ENCODE measurements around the gene RAD9A.

The RAD9A gene

DNA sequence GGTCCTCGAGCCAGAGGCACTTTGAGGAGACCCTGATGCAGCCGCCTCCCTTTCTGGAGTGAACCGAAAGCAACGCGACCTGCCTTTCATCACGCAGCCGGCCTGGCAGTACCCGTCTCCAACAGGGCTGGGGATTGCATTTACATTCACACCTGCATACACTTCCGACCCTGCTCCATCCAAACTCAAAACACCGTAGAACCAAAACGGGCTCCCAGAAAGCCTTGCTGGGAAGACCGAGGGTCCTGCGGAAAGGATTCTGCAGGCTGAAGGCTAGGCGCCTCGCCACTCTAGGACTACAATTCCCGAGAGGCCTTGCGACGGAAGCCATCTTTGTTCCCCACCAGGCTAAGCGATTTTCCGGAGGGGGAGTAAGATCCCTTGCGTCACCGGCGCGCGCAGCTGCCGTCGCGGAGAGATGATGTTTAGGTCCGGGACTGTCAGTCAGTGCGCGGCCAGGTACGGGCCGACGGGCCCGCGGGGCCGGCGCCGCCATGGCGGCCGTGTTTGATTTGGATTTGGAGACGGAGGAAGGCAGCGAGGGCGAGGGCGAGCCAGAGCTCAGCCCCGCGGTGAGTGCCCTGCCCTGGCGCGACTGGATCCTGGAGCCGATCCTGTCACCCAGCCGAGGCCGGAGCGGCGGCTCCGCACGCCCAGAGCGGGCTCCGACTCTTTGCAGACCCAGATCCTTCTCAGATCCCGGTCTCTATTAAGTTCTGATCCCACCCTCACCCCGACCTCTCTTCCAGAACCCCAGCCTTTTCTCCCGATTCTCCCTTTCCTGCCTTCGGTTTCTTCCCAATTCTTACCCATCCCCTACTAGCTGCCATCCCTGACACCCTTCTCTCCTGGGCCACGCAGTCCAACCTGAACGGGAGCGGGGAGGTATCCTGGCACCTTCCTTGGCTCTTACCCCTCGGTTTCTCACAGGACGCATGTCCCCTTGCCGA is 36.5 kb downstream of the RAD9A start, which contains the start of gene RPS6KB2:
Gene RPS6KB2, plus strand, starts transcription at position 443 of the 950 bp plus-strand sequence. Its CDS starts 52 bp downstream, at position 495.
- peak; percentile 99 for DNase-seq (ENCODE audit: low spot score)

GRCh38 chr11:67429038-67429668 is 37.4 kb downstream of the RAD9A start:
- DNase-seq (ENCODE audit: low spot score), result no peak

DNA sequence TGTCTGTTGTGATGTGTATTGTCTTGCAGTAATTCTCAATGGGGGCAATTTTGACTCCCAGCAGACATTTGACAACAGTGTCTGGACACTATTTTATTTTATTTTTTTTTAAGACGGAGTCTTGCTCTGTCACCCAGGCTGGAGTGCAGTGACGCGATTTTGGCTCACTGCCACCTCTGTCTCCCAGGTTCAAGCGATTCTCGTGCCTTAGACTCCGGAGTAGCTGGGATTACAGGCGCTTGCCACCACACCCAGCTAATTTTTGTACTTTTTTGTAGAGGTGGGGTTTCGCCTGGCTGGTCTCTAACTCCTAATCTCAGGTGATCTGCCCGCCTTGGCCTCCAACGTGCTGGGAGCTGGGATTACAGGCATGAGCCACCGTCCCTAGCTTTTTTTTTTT is 37.9 kb downstream of the RAD9A start:
- no peak for DNase-seq (ENCODE audit: low spot score)

DNA sequence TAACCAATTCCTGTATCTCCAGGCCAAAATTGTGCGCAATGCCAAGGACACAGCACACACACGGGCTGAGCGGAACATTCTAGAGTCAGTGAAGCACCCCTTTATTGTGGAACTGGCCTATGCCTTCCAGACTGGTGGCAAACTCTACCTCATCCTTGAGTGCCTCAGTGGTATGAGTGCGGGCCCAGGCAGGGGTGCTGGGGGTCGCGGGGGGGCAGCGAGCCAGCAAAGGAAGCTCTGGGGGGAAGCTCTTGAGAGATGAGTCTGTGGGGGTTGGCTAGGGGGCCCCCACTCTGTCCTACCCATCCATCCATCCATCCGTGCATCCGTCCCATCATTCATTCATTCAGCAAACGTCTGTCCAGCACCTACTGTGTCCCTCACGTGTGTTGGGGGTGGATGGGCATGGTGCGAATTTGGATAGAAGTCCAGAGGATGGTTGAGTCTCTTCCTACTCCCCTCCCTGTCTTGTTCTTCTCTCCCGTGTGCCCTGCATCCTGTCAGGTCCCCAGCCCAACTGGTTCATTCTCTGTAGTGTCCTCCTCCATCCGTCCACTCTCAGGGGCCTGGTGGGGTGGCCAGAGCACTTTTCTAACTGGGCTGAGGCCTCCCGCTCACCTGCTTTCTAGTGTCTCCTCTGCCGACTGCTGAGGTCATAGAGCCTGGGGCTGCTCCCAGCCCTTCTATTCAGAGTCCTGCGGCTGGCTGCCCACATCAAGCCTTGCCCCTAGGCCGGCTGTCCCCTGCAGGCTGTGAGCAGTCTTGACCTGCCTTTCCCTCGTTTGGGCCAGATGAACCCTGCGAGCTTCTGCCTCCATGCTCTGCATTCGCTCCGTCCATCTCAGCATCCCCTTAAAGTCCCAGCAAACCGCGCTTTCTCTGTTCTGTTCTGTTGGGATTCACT is 39.8 kb downstream of the RAD9A start:
- no peak for DNase-seq (ENCODE audit: low spot score)

DNA sequence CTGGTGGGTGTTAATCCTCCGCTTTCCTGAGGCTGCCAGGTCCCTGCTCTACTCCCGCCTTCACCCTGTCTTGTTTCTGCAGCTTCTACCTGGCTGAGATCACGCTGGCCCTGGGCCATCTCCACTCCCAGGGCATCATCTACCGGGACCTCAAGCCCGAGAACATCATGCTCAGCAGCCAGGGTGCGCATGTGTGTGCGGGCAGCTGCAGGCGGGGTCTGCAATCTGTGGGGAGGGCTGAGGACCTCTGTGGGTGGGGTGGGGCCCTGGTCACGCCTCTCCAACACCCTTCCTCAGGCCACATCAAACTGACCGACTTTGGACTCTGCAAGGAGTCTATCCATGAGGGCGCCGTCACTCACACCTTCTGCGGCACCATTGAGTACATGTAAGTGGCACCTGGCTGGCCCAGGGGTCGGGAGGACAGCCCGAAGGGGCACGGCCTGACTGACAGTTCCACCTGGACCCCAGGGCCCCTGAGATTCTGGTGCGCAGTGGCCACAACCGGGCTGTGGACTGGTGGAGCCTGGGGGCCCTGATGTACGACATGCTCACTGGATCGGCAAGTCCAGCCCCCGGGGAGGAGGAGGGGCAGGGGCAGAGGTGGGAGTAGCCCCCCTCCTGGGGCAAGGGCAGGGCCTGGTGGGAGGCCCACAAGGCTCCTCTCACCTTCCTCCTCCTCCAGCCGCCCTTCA is 41.0 kb downstream of the RAD9A start:
- DNase-seq (ENCODE audit: low spot score), result no peak

DNA sequence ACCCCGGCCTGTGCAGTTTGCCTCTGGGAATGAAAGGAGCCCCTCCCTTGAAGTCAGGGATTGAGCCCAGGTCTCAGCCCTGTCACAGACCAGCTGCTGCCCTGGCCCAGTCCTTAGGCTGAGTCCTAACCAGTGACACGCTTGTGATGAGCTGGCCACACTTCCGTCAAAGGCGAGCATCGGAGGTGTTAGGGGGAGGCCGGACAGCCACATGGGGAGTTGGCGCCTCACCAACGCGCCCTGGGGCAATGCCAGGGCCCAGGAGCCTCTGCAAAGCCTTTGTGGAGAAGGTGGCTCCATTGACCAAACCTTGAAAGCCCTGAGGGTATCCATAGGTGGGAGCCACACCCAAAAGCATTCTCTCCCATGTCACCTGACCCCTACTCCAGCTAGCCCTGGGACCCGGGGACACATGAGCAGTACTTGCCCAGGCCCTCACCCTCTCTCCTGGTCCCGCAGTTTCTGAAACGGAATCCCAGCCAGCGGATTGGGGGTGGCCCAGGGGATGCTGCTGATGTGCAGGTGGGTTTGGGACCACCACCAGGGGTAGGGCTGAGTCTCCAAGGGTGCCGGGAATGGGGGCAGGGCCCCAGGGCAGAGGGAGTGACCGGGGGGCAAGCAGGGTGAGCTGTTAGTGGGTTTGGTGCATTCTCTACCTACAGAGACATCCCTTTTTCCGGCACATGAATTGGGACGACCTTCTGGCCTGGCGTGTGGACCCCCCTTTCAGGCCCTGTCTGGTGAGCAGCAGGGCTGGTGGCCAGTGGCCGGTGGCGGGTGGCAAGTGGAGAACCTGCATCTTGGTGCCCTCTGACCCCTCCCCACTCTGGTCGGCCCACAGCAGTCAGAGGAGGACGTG is 42.0 kb downstream of the RAD9A start:
- DNase-seq (ENCODE audit: low spot score), result no peak

- DNase-seq (ENCODE audit: low spot score), result no peak
These were observed 42.7 kb downstream of the RAD9A start for GRCh38 chr11:67434395-67434881.

GRCh38 chr11:67435031-67435726 is 43.4 kb downstream of the RAD9A start:
- peak; percentile 47 for DNase-seq (ENCODE audit: low spot score)

GRCh38 chr11:67435727-67436458 is 44.1 kb downstream of the RAD9A start:
- DNase-seq (ENCODE audit: low spot score), result no peak

DNA sequence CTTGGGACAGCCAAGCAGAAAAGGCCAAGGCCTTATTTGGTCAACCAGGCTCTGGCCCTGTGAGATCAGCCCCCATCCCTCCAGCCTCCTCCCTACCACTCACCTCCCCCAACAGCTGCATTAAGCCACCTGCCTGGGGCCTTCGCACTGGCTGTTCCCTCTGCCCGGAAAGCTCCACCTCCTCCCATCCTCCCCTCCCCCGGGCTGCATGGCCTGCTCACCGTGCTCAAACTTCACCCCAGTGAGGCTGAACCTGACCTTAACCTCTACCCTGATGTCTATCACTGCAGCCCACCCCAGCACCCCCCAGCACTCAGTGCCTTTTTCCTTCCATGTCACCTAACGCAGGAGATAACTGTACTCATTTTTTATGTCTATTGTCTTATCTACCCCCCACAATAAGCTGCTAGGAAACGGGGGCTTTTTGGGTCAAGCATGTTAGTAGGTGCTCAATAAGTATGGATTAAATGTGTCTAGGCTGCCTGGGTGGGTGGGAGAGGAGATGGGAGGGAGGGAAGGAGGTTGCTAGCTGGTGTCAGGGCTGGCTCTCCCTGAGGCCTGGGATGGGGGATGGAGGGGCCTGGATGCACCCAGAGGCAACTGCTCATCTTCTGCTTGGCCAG is 44.8 kb downstream of the RAD9A start:
- DNase-seq (ENCODE audit: low spot score), result peak; percentile 61

- DNase-seq (ENCODE audit: low spot score), result peak; percentile 65
These were observed 45.5 kb downstream of the RAD9A start, which contains the start of gene PTPRCAP for GRCh38 chr11:67437082-67437808. TSS of gene PTPRCAP (minus strand) at chr11:67437682. CDS start at chr11:67437619, 63 bp downstream.

DNA sequence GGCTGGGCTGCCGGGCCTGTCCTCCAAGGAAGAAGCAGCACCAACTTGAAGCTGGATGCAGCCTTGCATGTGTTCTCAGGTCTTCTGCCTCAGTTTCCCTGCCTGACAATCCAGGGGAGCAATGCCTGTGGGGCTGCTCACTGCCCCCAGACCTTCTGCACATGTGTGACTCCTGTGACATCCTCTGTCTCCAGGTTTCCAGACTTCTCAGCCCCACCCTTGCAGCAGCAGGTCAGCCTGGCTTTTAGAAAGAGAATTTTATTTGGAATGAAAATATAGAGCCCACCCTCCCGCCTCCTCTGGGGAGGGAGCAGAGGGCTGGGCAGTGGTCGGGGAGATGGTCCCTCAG is 46.0 kb downstream of the RAD9A start:
- DNase-seq (ENCODE audit: low spot score), result no peak

DNA sequence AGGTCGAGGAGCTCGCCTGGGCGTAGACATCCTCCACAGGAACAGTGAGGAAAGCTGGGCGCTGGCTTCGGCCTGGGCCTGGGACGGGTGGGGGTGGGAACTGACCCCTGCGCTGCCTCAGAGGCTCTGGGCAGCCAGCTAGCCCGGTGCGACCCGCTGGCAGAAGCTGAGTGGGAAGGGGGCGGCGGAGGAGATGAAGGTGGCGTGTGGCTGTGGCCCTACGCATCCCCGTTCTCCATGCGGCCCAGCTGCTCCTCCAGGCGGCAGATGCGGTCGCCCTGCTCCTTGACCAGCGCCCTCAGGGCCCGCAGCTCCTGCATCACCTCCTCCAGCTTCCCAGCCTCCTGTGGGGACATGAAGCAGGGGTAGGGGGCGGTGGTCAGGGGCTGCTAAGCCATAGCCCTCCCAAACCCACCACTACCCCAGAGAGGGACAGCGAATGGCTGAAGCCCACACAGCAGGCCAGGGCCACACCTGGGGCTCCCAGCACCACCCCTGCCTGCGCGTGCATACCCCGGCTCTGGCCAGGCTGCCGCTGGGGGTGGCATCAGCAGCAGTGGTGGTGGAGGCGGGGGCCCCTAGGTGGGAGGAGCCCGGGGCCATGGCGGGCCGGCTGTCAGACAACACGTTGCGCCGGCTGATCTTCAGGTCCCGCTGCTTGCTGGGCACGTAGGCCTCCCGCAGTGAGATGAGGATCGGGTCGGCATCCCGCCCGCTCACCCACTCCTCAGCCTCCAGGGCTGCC is 46.5 kb downstream of the RAD9A start:
- peak; percentile 75 for DNase-seq (ENCODE audit: low spot score)

GRCh38 chr11:67439321-67440228 is 47.8 kb downstream of the RAD9A start:
- DNase-seq (ENCODE audit: low spot score), result no peak

DNA sequence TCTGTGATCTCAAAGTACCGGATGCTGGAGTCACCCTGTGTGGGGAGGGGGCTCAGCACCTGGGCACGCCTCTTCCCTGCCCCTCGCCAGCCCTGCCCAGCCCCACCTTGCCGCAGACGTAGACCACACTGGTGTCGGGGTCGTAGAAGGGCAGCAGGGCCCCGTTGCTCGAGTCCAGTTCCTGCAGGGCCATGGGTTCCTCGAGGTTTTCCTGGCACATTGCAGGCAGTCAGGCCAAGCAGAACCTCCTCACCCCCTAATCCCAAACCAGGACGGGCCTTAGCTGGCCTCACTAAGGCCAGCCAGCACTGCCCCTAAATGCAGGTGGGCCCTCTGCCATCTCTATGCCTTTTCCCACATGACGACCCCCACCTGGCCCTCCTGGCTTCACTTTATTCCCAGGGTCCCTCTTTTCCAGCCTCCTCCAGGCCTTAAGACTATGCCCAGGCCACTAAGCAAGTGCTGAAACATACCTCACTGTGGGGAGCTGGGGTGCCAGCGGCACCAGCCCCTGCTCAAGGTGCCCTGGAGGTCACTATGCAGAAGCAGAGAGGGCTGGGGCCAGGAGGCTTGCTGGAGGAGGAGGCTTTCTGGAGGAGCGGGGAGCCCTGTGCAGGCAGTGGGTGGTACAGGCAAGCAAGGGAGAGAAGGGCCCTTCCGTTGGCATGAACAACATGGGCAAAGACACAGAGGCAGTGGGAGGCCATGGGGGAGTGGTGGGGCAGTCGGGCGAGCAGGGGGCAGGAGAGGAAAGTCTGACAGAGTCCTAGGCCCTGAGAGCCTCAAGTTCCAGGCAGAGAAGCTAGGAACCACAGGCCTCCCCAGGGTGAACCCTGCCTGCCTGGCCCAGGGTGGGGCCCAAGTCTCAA is 48.7 kb downstream of the RAD9A start:
- DNase-seq (ENCODE audit: low spot score), result no peak
